ENCODE data around the gene DDX51. TPM values are rescaled to one million over a fixed set of nuclear protein-coding genes. Genes with fewer than 3 reads are reported as not detected.

Gene DDX51
- total RNA-seq, 1 experiment from 2014 or later = 38.1 TPM

- H3K4me2 ChIP-seq (ENCODE audit: low read length) = no peak overlapping the region
- TF ChIP-seq RAD21 (IDR thresholded peaks at IDR 0.05; ENCODE audit: low read depth) (no peak), CBX3 (IDR thresholded peaks at IDR 0.05; ENCODE audit: low read depth) (no peak)
- ChIA-PET CTCF (no interaction called here), RAD21 (ENCODE audit: low non-redundant PET in 1 of 2, low total read pairs in 2 of 2, uncharacterized antibody in 2 of 2, unreplicated experiment in 2 of 2) (no interaction called here), POLR2A (no interaction called here)
- no peaks in the 10 kb centered on the region for H3K4me1 ChIP-seq (ENCODE audit: control insufficient read depth in 1 of 2, insufficient read depth in 2 of 2, low read length in 2 of 2)
- peak; percentile 39 for ATAC-seq
- H4K20me1 ChIP-seq (ENCODE audit: insufficient read depth) = no peaks in the 10 kb centered on the region
- no peaks in the 10 kb centered on the region for H3K9me3 ChIP-seq (ENCODE audit: control insufficient read depth in 1 of 2, insufficient read depth in 1 of 2, low read depth in 1 of 2, low read length in 2 of 2)
- H2AFZ ChIP-seq (ENCODE audit: low read depth, low read length, poor library complexity, severe bottlenecking) = no peak overlapping the region
- H3K27me3 ChIP-seq (ENCODE audit: insufficient read depth, low read length) = no peaks in the 10 kb centered on the region
- H3K4me3 ChIP-seq (replicated peaks in 1 of 2; ENCODE audit: low read depth in 1 of 2, low read length in 2 of 2) = no peak overlapping the region
- H3K9me2 ChIP-seq (ENCODE audit: insufficient read depth) = no peaks in the 10 kb centered on the region
- no peaks in the 10 kb centered on the region for H3K79me2 ChIP-seq (ENCODE audit: insufficient read depth, low read length)
- peaks cover 0 to 2% of the 10 kb centered on the region in 2 experiments; a peak in 1 of 4 replicates for H3K36me3 ChIP-seq (ENCODE audit: control insufficient read depth in 1 of 2, insufficient read depth in 2 of 2, low read length in 2 of 2)
- no TSS peak for BruUV-seq (replicated peaks)
- DNase-seq (ENCODE audit: low read depth, low spot score) = no peak
- intact Hi-C loops (cut with micrococcal nuclease) = no loop called here
- no peak overlapping the region for H3K9ac ChIP-seq (ENCODE audit: low read length)
- H3K27ac ChIP-seq (ENCODE audit: low read depth, low read length) = no peak overlapping the region
Observed at GRCh38 chr12:132133952-132134652, 10.0 kb downstream of the DDX51 start.

DNA sequence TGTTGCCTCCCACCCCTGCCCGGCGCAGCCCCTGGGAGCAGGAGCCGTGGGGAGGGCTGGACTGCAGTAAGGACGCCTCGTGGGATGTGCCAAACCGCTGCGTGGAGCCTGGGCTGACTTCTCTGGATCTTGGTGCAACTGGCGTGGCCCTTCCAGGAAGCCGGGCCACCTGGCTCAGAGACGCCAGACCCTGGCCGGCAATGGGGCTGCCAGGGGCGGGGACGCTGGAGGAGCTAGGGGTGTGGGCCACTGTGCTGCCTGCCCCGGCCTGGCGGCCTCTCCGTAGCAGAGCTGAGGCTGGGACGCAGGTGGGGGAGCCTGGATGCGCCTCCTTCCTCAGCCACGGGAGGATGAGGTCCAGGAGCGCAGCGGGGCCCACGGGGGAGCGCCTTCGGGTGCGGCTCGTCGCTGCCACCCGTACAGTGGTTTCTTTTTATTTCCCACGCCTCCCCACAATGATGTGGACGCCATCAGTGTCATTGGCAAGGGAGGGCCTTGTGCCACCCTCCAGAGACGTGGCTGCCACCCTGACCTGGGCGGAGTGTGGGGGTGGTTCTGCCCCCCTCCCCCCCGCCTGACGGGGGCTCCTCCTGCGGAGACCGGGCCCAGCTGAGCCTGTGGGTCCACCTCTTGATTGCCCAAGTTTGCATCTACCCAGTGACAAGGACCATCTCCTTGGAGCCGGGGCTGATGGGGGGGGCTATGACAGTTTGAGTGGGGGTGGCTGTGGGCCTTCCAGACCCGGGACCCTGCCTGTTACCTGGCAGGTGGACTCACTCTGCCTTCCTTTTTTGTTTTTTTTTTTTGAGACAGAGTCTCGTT is 11.3 kb downstream of the DDX51 start:
- Histone ChIP-seq H3K4me3 (replicated peaks in 1 of 2; ENCODE audit: low read depth in 1 of 2, low read length in 2 of 2) (no peak overlapping the region), H3K27me3 (ENCODE audit: insufficient read depth, low read length) (no peaks in the 10 kb centered on the region), H3K9me3 (ENCODE audit: control insufficient read depth in 1 of 2, insufficient read depth in 1 of 2, low read depth in 1 of 2, low read length in 2 of 2) (no peaks in the 10 kb centered on the region), H3K79me2 (ENCODE audit: insufficient read depth, low read length) (no peaks in the 10 kb centered on the region), H2AFZ (ENCODE audit: low read depth, low read length, poor library complexity, severe bottlenecking) (no peak overlapping the region), H3K4me2 (ENCODE audit: low read length) (no peak overlapping the region), H4K20me1 (ENCODE audit: insufficient read depth) (no peaks in the 10 kb centered on the region), H3K9ac (ENCODE audit: low read length) (no peak overlapping the region), H3K36me3 (ENCODE audit: control insufficient read depth in 1 of 2, insufficient read depth in 2 of 2, low read length in 2 of 2) (no peaks in the 10 kb centered on the region), H3K9me2 (ENCODE audit: insufficient read depth) (no peaks in the 10 kb centered on the region), H3K4me1 (ENCODE audit: control insufficient read depth in 1 of 2, insufficient read depth in 2 of 2, low read length in 2 of 2) (no peaks in the 10 kb centered on the region), H3K27ac (ENCODE audit: low read depth, low read length) (no peak overlapping the region)
- DNase-seq (ENCODE audit: low read depth, low spot score) (no peak), ATAC-seq (no peak)
- intact Hi-C loops (cut with micrococcal nuclease) = no loop called here
- ChIA-PET RAD21 (ENCODE audit: low non-redundant PET in 1 of 2, low total read pairs in 2 of 2, uncharacterized antibody in 2 of 2, unreplicated experiment in 2 of 2) (no interaction called here), CTCF (no interaction called here), POLR2A (no interaction called here)
- no TSS peak for BruUV-seq (replicated peaks)
- TF ChIP-seq EZH2phosphoT487 (IDR thresholded peaks at IDR 0.05; ENCODE audit: borderline replicate concordance) (no peak), SRF (IDR thresholded peaks at IDR 0.05; ENCODE audit: low read depth) (no peak), FOSL1 (IDR thresholded peaks at IDR 0.05; ENCODE audit: low read depth) (no peak), CBX3 (IDR thresholded peaks at IDR 0.05; ENCODE audit: low read depth) (no peak), POLR2AphosphoS5 (IDR thresholded peaks at IDR 0.05; ENCODE audit: low read depth, low read length) (no peak), ZFX (IDR thresholded peaks at IDR 0.05) (no peak), SP1 (IDR thresholded peaks at IDR 0.05; ENCODE audit: low read depth) (no peak), CTCF (IDR thresholded peaks at IDR 0.05 in 2 of 3, conservative IDR thresholded peaks at IDR 0.05 in 1 of 3; ENCODE audit: borderline replicate concordance in 1 of 3, insufficient read depth in 1 of 3, low read depth in 2 of 3, low read length in 2 of 3) (no peak), ZNF274 (IDR thresholded peaks at IDR 0.05; ENCODE audit: low read depth, low read length) (no peak), ZBTB33 (IDR thresholded peaks at IDR 0.05; ENCODE audit: extremely low read depth, insufficient replicate concordance, low read length) (no peak), SIN3A (IDR thresholded peaks at IDR 0.05; ENCODE audit: low read depth) (no peak), EZH2 (IDR thresholded peaks at IDR 0.05) (no peak)
- TF ChIP-seq, protein P1, sequence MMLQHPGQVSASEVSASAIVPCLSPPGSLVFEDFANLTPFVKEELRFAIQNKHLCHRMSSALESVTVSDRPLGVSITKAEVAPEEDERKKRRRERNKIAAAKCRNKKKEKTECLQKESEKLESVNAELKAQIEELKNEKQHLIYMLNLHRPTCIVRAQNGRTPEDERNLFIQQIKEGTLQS (IDR thresholded peaks at IDR 0.05) = no peak

Measured in HCT116 (cell line).